HepG2 (cell line): ENCODE measurements around the gene DGCR2. TPM values are rescaled to one million over a fixed set of nuclear protein-coding genes. Genes with fewer than 3 reads are reported as not detected.

ENCODE experiments used
- CREM ChIP-seq, 2 experiments: sonication (generic) in 1 of 2; formaldehyde crosslinking in 1 of 2; IDR thresholded peaks; 2 replicates each; pipeline versions ENCODE4 v1.4.0 to v1.6.1; 2016 to 2020; ENCODE audit warnings: antibody characterized with exemption in 1 of 2, mild to moderate bottlenecking in 1 of 2, missing genetic modification reagents in 1 of 2
- ELF4 ChIP-seq: sonication (generic); formaldehyde crosslinking; IDR thresholded peaks from 2 replicates; pipeline ENCODE4 v1.5.0; 2020; ENCODE audit warnings: missing genetic modification reagents, mild to moderate bottlenecking, moderate library complexity, borderline replicate concordance
- FOXJ3 ChIP-seq: sonication (generic); formaldehyde crosslinking; IDR thresholded peaks from 2 replicates; pipeline ENCODE4 v1.4.0; 2020; ENCODE audit warnings: missing genetic modification reagents, mild to moderate bottlenecking, borderline replicate concordance
- MATR3 ChIP-seq: sonication (generic); formaldehyde crosslinking; IDR thresholded peaks from 2 replicates; pipeline ENCODE4 v1.4.0; 2020; ENCODE audit warnings: missing genetic modification reagents
- MBNL3 ChIP-seq: fragments of 250-450 bp; sonication (Bioruptor Pico); conservative IDR thresholded peaks from 2 replicates; pipeline ENCODE4 v1.8.0; 2022; ENCODE audit warnings: mild to moderate bottlenecking, inconsistent platforms
- MYPOP ChIP-seq: sonication (generic); formaldehyde crosslinking; IDR thresholded peaks from 2 replicates; pipeline ENCODE4 v1.8.1; 2023; ENCODE audit warnings: mild to moderate bottlenecking, moderate library complexity, missing genetic modification reagents
- TFDP2 ChIP-seq: sonication (generic); formaldehyde crosslinking; IDR thresholded peaks from 2 replicates; pipeline ENCODE4 v1.4.0; 2020; ENCODE audit warnings: missing genetic modification reagents
- ZBTB39 ChIP-seq: sonication (generic); formaldehyde crosslinking; IDR thresholded peaks from 2 replicates; pipeline ENCODE4 v1.5.0; 2020; ENCODE audit warnings: missing genetic modification reagents
- ZNF18 ChIP-seq: sonication (generic); formaldehyde crosslinking; IDR thresholded peaks from 2 replicates; pipeline ENCODE4 v1.8.0; 2022; ENCODE audit warnings: mild to moderate bottlenecking, missing genetic modification reagents; ENCODE audit not compliant: insufficient replicate concordance
- ZNF546 ChIP-seq: sonication (generic); formaldehyde crosslinking; conservative IDR thresholded peaks from 2 replicates; pipeline ENCODE4 v1.8.1; 2023; ENCODE audit warnings: mild to moderate bottlenecking, missing genetic modification reagents
- polyA plus RNA-seq, 8 experiments: library from polyadenylated mRNA; depleted of rRNA in 3 of 8; stranded (reverse) in 7 of 8; unstranded in 1 of 8; fragments of >200 nt; fragmentation: Illumina TruSeq in 4 of 8; extraction: Trizol in 4 of 8; gene quantifications; 2 replicates each; pipeline versions ENCODE4 v1.2.1 to v1.2.3, GENCODE V29; 2011 to 2016; ENCODE audit warnings: low read depth in 4 of 8, missing spikeins in 1 of 8, mixed read lengths in 1 of 8; ENCODE audit not compliant: insufficient read depth in 1 of 8
- total RNA-seq, 5 experiments: library from RNA; depleted of rRNA; stranded (reverse); fragments of >200 nt; fragmentation: Illumina TruSeq; extraction: Trizol; gene quantifications; 2 replicates each; pipeline ENCODE4 v1.2.3, GENCODE V29; 2016; ENCODE audit warnings: low read depth in 1 of 5

Gene DGCR2
- total and polyA plus RNA-seq, 2 of the 13 experiments (the other 11 are each of a cell fraction or from before 2014, with no cell fraction given): 23.1 to 35.3 TPM

- TF ChIP-seq FOXJ3 (CRISPR knock-in tag) (no peak), MBNL3 (CRISPR knock-in tag) (no peak), CREM (IDR thresholded peaks at IDR 0.05) (no peak), CREM (CRISPR knock-in tag; IDR thresholded peaks at IDR 0.05) (no peak), MYPOP (CRISPR knock-in tag) (no peak), ZNF546 (CRISPR knock-in tag) (no peak), ELF4 (no peak), ZBTB39 (CRISPR knock-in tag) (no peak), MATR3 (CRISPR knock-in tag) (no peak), ZNF18 (CRISPR knock-in tag) (no peak), TFDP2 (CRISPR knock-in tag) (no peak)
Measured at GRCh38 chr22:19063581-19064353, 58.4 kb downstream of the DGCR2 start (continued).
